HCT116 (cell line): Measurements from ENCODE around the gene ELF1.

Source experiments
- ATF3 ChIP-seq: IDR thresholded peaks from 2 replicates; pipeline ENCODE4 v1.6.1; 2012
- CTCF ChIP-seq, 3 experiments: fragments of 200-600 bp in 1 of 3; sonication (generic) in 1 of 3; IDR thresholded peaks in 2 of 3; conservative IDR thresholded peaks in 1 of 3; 2 replicates each; pipeline ENCODE4 v1.5.1; 2012 to 2017; ENCODE audit warnings: low read depth in 2 of 3, low read length in 2 of 3, antibody characterized with exemption in 1 of 3, borderline replicate concordance in 1 of 3, control low read depth in 1 of 3, mild to moderate bottlenecking in 1 of 3, mixed read lengths in 1 of 3, mixed run types in 1 of 3, moderate library complexity in 1 of 3; ENCODE audit not compliant: insufficient read depth in 1 of 3
- EGR1 ChIP-seq: IDR thresholded peaks from 2 replicates; pipeline ENCODE4 v1.6.1; 2012; ENCODE audit warnings: low read depth
- EZH2 ChIP-seq: fragments of 200-600 bp; sonication (generic); IDR thresholded peaks from 2 replicates; pipeline ENCODE4 v1.6.1; 2017; ENCODE audit warnings: antibody characterized with exemption, mixed run types
- EZH2phosphoT487 ChIP-seq: fragments of 200-600 bp; IDR thresholded peaks from 2 replicates; pipeline ENCODE4 v1.6.1; 2018; ENCODE audit warnings: antibody characterized with exemption, borderline replicate concordance
- MAX ChIP-seq: IDR thresholded peaks from 2 replicates; pipeline ENCODE4 v1.6.1; 2012
- POLR2A ChIP-seq: IDR thresholded peaks from 2 replicates; pipeline ENCODE4 v1.7.0; 2011; ENCODE audit warnings: borderline replicate concordance; ENCODE audit not compliant: insufficient read depth, insufficient read length; ENCODE audit errors: extremely low read depth
- POLR2AphosphoS5 ChIP-seq: IDR thresholded peaks from 2 replicates; pipeline ENCODE4 v1.6.1; 2011; ENCODE audit warnings: mild to moderate bottlenecking, low read depth, low read length, moderate library complexity
- TCF7L2 ChIP-seq: IDR thresholded peaks from 2 replicates; pipeline ENCODE4 v1.7.0; 2011; ENCODE audit warnings: borderline replicate concordance, inconsistent platforms; ENCODE audit not compliant: insufficient read depth, insufficient read length; ENCODE audit errors: extremely low read depth
- ZFX ChIP-seq: fragments of 450-650 bp; IDR thresholded peaks from 2 replicates; pipeline ENCODE4 v1.6.1; 2017

GRCh38 chr13:40966298-40966697 lies 52.8 kb downstream of the ELF1 start:
- TF ChIP-seq POLR2A (no peak), ZFX (no peak), MAX (no peak), EZH2phosphoT487 (no peak), EZH2 (no peak), CTCF (IDR thresholded peaks at IDR 0.05 in 2 of 3, conservative IDR thresholded peaks at IDR 0.05 in 1 of 3; ENCODE audit: borderline replicate concordance in 1 of 3, insufficient read depth in 1 of 3, low read depth in 2 of 3, low read length in 2 of 3) (no peak), TCF7L2 (no peak), EGR1 (no peak), POLR2AphosphoS5 (no peak), ATF3 (no peak)
